K562 (cell line): ENCODE measurements around the gene NKG7. TPM values are rescaled to one million over a fixed set of nuclear protein-coding genes. Genes with fewer than 3 reads are reported as not detected.

Source experiments
- BCLAF1 ChIP-seq, 2 experiments: fragments of 450-650 bp in 1 of 2; IDR thresholded peaks; 2 replicates each; pipeline ENCODE4 v1.6.1; 2011 to 2017; ENCODE audit warnings: low read depth in 2 of 2, antibody characterized with exemption in 1 of 2, borderline replicate concordance in 1 of 2, low read length in 1 of 2, mild to moderate bottlenecking in 1 of 2, mixed read lengths in 1 of 2; ENCODE audit not compliant: control insufficient read depth in 1 of 2
- ELF1 ChIP-seq: fragments of 200-800 bp; sonication (Bioruptor generic); IDR thresholded peaks from 2 replicates; pipeline ENCODE4 v1.6.1; 2016; ENCODE audit warnings: missing genetic modification characterization, missing compliant biosample characterization
- ELF4 ChIP-seq: fragments of 450-650 bp; formaldehyde crosslinking; IDR thresholded peaks from 2 replicates; pipeline ENCODE4 v1.4.0; 2022; ENCODE audit warnings: missing genetic modification characterization
- GABPA ChIP-seq: fragments of 200-800 bp; sonication (Bioruptor generic); conservative IDR thresholded peaks from 2 replicates; pipeline ENCODE4 v1.6.1; 2016; ENCODE audit warnings: low read depth, missing genetic modification characterization, missing compliant biosample characterization
- GTF2B ChIP-seq: IDR thresholded peaks from 2 replicates; pipeline ENCODE4 v1.6.1; 2011; ENCODE audit not compliant: insufficient read length; ENCODE audit errors: extremely low read depth
- HDAC2 ChIP-seq: fragments of 450-650 bp; IDR thresholded peaks from 2 replicates; pipeline ENCODE4 v1.6.1; 2016; ENCODE audit warnings: mild to moderate bottlenecking
- HMGXB4 ChIP-seq: sonication (generic); formaldehyde crosslinking; IDR thresholded peaks from 2 replicates; pipeline ENCODE4 v1.8.1; 2023; ENCODE audit warnings: mild to moderate bottlenecking, missing genetic modification reagents
- KLF10 ChIP-seq: fragments of 250-450 bp; sonication (Bioruptor Pico); IDR thresholded peaks from 2 replicates; pipeline ENCODE4 v1.6.1; 2021; ENCODE audit warnings: matching md5 sums
- MAFG ChIP-seq: fragments of 450-650 bp; conservative IDR thresholded peaks from 2 replicates; pipeline ENCODE4 v1.6.1; 2016; ENCODE audit warnings: missing genetic modification characterization, missing compliant biosample characterization
- MBD2 ChIP-seq: sonication (generic); IDR thresholded peaks from 2 replicates; pipeline ENCODE4 v1.6.1; 2016; ENCODE audit warnings: low read depth, borderline replicate concordance
- MNT ChIP-seq, 2 experiments: fragments of 450-650 bp; conservative IDR thresholded peaks; 2 replicates each; pipeline ENCODE4 v1.6.1; 2017; ENCODE audit warnings: mild to moderate bottlenecking in 2 of 2, moderate library complexity in 2 of 2
- MTA3 ChIP-seq: fragments of 450-650 bp; formaldehyde crosslinking; IDR thresholded peaks from 2 replicates; pipeline ENCODE4 v1.6.1; 2017; ENCODE audit warnings: mild to moderate bottlenecking, borderline replicate concordance
- PTTG1 ChIP-seq: fragments of 450-650 bp; IDR thresholded peaks from 2 replicates; pipeline ENCODE4 v1.6.1; 2016; ENCODE audit warnings: low read depth, mild to moderate bottlenecking, missing genetic modification characterization, missing compliant biosample characterization
- RBM22 ChIP-seq: fragments of 200-400 bp; formaldehyde crosslinking; IDR thresholded peaks from 2 replicates; pipeline ENCODE4 v1.6.1; 2018; ENCODE audit warnings: low read length, low read depth; ENCODE audit not compliant: poor library complexity, severe bottlenecking
- SAP30 ChIP-seq: fragments of 200-600 bp; sonication (generic); IDR thresholded peaks from 2 replicates; pipeline ENCODE4 v1.6.1; 2012; ENCODE audit warnings: borderline replicate concordance, low read depth, mild to moderate bottlenecking, moderate library complexity, low read length, control low read depth, inconsistent platforms; ENCODE audit not compliant: insufficient read depth, poor library complexity, severe bottlenecking
- SIN3B ChIP-seq: fragments of 450-650 bp; IDR thresholded peaks from 2 replicates; pipeline ENCODE4 v1.6.1; 2017; ENCODE audit warnings: low read depth, mild to moderate bottlenecking, moderate library complexity
- SOX6 ChIP-seq: fragments of 450-650 bp; IDR thresholded peaks from 2 replicates; pipeline ENCODE4 v1.6.1; 2014; ENCODE audit warnings: mild to moderate bottlenecking
- ZBTB7A ChIP-seq: IDR thresholded peaks from 2 replicates; pipeline ENCODE4 v1.6.1; 2011; ENCODE audit warnings: low read depth, mild to moderate bottlenecking, low read length, moderate library complexity, borderline replicate concordance; ENCODE audit not compliant: control insufficient read depth
- ZNF3 ChIP-seq: fragments of 250-450 bp; sonication (Bioruptor Pico); IDR thresholded peaks from 2 replicates; pipeline ENCODE4 v1.5.0; 2021; ENCODE audit warnings: mild to moderate bottlenecking, moderate library complexity
- ZNF589 ChIP-seq: fragments of 200-800 bp; sonication (Bioruptor generic); IDR thresholded peaks from 2 replicates; pipeline ENCODE4 v1.6.1; 2016; ENCODE audit warnings: low read depth, missing genetic modification characterization, missing compliant biosample characterization
- ZNF77 ChIP-seq: fragments of 250-450 bp; sonication (Bioruptor Pico); IDR thresholded peaks from 2 replicates; pipeline ENCODE4 v1.5.0; 2020
- polyA plus RNA-seq, 8 experiments: library from polyadenylated mRNA; depleted of rRNA in 4 of 8; stranded (reverse) in 5 of 8; unstranded in 3 of 8; fragments of >200 nt; fragmentation: Nextera tagmentation in 2 of 8; fragmentation: Illumina TruSeq in 1 of 8; extraction: Ambion mirVana in 2 of 8; extraction: Trizol in 1 of 8; gene quantifications; 2 replicates each; pipeline versions ENCODE4 v1.2.1 to v1.2.3, GENCODE V29; 2011 to 2014; ENCODE audit warnings: inconsistent platforms in 1 of 8, missing spikeins in 1 of 8
- total RNA-seq, 7 experiments: library from RNA; depleted of rRNA in 6 of 7; stranded (reverse); fragments of >200 nt in 6 of 7; fragmentation: Illumina TruSeq in 2 of 7; extraction: Trizol in 2 of 7; gene quantifications; 2 replicates each; pipeline versions ENCODE4 v1.2.1 to v1.2.3, GENCODE V29; 2011 to 2021; ENCODE audit warnings: low replicate concordance in 1 of 7

The NKG7 gene
- total and polyA plus RNA-seq, 9 of the 15 experiments (the other 6 are each of a cell fraction or from before 2014, with no cell fraction given), result 0.30 to 0.70 (median 0.51) TPM; not detected in 2

- no peak for TF ChIP-seq BCLAF1 (IDR thresholded peaks at IDR 0.05; ENCODE audit: borderline replicate concordance in 1 of 2, control insufficient read depth in 1 of 2, low read depth in 2 of 2, low read length in 1 of 2)
- TF ChIP-seq HDAC2, result no peak; the same call in 1 of the 2 replicates
- TF ChIP-seq SAP30, result no peak
- no peak for TF ChIP-seq ZNF77 (CRISPR knock-in tag)
- TF ChIP-seq PTTG1, result no peak
- TF ChIP-seq ELF4 (CRISPR knock-in tag), result no peak
- peak; percentile 79 for TF ChIP-seq ELF1 (tag)
- TF ChIP-seq SIN3B, result peak; percentile 18; the same call in 1 of the 2 replicates
- TF ChIP-seq MNT (conservative IDR thresholded peaks at IDR 0.05), result peak in 1 of 2 experiments; percentile 38; a peak in 1 of 4 replicates
- TF ChIP-seq GABPA (tag), result 0 out of 2 replicates have a peak, but pooled peaks have one; percentile 45
- TF ChIP-seq MAFG (tag), result no peak
- 0 out of 2 replicates have a peak, but pooled peaks have one; percentile 18 for TF ChIP-seq MTA3
- no peak for TF ChIP-seq ZNF3 (CRISPR knock-in tag)
- TF ChIP-seq MBD2, result no peak
- no peak for TF ChIP-seq KLF10 (CRISPR knock-in tag)
- TF ChIP-seq ZNF589 (CRISPR knock-in tag), result no peak; the same call in 1 of the 2 replicates
- peak; percentile 12; the same call in 1 of the 2 replicates for TF ChIP-seq ZBTB7A
- no peak for TF ChIP-seq SOX6
- TF ChIP-seq RBM22, result no peak
- no peak for TF ChIP-seq GTF2B
- no peak for TF ChIP-seq HMGXB4
Observed at GRCh38 chr19:51391073-51391611, 18.7 kb upstream of the NKG7 start (continued).
